NCI-H2196 treated with DMSO at 0.1 percent for 48 hours (cell line): ENCODE results near the gene TAS2R9.
"Not testable (repeated sequence)": the region's sequence is repeated elsewhere in the genome, so short reads cannot be mapped to it uniquely, and the experiment has no call there.

ENCODE experiments used
- DNase-seq: peaks from one replicate; lab custom pipeline; 2025; ENCODE audit not compliant: unreplicated experiment; lab: John Stamatoyannopoulos, UW

Gene TAS2R9, protein sequence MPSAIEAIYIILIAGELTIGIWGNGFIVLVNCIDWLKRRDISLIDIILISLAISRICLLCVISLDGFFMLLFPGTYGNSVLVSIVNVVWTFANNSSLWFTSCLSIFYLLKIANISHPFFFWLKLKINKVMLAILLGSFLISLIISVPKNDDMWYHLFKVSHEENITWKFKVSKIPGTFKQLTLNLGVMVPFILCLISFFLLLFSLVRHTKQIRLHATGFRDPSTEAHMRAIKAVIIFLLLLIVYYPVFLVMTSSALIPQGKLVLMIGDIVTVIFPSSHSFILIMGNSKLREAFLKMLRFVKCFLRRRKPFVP

DNA sequence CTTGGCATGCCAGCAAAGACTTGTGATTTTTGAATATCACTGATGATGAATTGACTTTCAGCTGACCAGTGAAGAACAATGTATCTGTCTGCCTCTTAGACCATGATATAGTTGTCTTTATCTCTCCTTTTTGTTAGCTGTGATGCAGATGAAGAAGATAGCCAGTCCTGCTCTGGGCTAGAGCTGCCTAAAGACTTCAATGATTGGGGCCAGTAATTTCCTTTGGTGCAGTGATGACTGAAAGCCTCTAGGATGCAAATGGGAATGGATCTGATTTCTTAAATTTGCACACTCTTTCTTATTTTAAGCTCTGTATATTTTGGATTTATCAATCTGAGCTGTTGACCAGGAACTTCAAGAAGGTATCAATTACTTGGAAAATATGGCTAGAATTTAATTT lies at the start of gene TAS2R9:
TSS of gene TAS2R9 (minus strand) at position 101 of the 400 bp plus-strand sequence. CDS start at position 8, 93 bp downstream.
- DNase-seq, result no peak

DNA sequence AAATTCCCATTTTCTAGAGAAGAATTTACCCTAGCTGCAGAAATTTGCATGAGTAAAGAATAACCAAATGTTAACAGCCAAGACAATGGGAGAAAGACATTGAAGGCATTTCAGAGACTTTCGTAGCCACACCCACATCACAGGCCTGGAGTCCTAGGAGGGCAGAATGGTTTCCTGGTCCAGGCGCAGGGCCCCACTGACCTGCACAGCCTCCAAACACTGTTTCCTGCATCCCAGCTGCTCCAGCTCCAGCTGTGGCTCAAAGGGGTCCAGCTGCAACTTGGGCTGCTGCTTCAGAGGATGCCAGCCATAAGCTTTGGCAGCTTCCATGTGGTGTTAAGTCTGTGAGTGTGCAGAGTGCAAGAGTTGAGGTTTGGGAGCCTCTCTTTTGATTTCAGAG lies 45.8 kb upstream of the TAS2R9 start:
- no peak for DNase-seq

DNA sequence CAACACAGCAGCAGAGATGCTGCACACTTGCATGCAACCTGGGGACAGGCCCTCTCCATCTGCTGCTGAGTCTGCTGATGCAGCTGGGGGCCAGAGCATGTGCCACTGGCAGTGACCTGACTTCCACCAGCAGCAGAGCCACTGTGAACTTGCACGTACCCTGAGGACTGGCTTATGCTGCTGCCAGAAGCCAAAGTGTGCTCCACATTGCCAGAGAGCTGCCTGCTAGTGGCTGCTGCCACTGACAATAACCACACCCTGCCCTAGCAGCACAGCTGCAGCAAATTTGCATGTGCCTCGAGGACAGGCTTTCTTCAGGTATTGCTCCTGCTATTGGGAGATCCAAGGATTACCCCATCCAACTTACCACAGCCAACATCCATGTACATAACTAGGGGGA lies 43.8 kb upstream of the TAS2R9 start:
- DNase-seq, result no peak

DNA sequence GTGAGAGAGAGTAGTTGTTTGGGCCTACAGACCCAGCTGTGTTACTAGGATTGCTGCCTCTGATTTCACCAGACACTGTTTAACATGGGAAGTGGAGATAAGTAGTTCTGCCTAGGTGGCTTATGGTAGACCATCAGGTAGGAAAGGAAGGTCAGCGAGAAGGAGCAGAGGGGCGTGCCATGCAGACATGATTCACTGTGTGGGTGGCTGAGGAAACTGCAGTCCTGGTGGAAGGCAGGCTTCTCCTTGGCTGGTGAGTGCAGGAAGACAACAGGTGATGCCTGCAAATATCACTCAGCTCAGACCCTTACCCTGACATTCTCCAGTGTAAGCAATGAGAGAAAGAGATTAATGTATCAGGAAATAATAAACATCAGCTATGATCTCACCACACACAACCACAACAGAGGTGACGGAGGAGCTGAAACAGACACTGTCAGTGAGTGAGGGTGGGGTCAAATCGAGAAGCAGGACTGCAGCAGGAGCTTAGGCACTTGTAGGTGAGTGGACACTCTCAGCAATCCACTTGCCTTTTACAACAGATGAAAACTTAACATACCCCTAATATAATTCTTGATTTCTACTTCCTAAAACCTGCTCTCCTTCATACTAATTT lies 41.4 kb upstream of the TAS2R9 start:
- DNase-seq, result no peak

DNA sequence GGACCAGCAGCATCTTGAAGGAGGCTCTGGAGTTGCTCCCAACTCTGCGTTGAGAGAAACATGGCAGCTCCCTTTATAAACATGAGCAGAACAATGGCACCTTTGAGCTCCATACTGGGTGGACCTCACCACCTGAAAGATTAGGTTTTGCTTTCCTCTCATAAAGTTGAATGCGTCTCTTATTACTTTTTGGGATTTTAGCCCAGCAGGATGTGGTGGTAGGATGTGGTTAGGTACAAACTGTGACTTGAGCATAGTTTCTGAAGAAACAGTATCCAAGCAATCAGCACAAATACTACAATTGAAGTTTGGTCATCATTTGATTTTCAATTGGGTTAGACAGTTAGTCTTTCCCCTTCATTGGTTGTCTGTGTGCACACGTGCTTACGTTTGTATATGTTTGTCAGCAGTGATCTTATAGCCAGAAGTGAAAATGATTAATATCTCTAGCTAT lies 39.5 kb upstream of the TAS2R9 start, which contains the start of gene PRR4:
TSS of gene PRR4 (minus strand) at position 51 of the 454 bp plus-strand sequence. CDS start at position 13, 38 bp downstream.
- no peak for DNase-seq

DNA sequence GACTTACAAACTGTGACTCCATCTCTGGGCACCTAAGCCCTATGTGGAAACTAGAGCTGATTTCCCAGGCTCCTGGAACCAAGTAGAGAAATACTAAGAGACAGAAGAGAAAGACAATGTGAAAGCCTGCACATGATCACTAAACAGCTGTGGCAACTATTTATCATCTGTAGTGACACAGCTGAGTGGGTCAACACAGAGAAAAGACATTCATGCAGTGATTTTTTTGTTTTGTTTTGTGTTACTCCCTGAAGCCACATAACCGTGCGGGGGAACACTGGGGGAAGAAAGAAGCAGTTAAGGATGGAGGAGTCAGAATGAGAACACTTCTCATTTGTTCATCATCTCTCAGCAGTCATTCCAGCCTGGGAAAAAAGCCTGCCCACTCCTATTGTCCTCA lies 37.8 kb upstream of the TAS2R9 start:
- no peak for DNase-seq

DNA sequence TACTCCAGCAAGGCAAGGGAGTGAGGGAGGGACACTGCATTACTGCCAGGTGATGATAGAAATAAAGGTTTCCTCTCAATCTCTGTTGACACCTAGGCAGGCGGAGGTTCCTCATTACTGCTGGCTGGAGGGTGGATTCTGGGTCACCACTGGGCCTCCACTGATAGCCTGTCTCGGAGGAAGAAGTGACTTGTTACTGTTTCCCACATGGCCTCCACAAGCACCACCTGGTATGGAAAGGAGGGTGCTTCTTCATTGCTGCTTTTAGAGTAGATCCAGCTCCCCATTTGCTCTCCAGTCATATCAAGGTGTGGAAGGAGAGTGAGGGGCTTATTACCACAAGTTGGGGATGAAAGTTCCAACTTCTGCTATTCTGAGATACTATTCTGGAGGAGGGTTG lies 32.9 kb upstream of the TAS2R9 start:
- DNase-seq, result no peak

DNA sequence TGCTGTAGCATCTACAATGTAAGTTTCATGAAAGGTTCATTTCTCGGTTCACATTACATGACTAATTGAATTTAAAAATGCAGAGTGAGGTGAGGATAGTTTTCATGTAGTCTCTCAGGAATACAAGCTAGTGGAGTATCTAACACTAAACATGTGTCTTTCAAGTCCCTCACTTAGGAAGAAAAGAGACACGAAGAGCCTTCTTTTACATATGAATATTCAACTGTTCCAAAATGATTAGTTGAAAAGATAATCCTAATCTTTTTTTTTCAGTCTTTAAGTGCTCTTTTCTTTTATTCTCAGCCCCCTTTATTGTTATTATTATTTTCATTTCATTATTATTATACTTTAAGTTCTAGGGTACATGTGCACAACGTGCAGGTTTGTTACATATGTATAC lies 28.5 kb upstream of the TAS2R9 start:
- no peak for DNase-seq

DNA sequence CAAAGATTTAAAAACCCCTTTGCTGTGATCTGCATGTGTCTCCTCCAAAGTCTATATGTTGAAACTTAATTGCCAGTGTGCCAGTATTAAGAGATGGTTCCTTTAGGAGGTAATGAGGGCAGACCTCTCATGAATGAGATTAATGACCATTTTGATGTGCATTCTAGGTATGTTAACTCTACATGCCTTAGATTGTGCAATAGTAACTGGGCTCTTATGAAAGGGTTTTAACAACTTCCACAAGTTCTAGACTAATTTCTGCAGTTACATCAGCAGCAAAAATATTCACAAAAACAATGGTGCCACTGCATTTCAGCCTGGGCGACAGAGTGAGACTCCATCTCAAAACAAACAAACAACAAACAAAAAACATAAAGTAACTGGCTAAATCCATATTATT lies 20.0 kb upstream of the TAS2R9 start:
- no peak for DNase-seq

DNA sequence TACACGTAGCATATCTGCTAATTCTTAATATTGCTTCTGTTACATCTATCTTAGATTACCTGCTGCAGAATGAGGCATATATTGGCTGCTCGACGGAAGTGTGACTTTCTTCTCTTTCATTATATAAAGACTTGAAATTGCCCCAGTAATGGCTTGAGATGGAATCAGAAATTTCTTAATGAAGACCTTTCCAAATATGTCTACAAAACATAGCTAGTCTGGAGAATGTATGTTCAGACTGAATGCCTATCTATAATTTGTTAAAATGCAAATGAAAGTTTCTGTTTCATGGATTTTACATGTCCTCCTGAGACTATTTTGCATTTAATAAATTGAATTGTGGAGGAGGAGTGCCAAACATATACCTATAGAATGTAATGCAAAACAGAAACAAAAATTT lies 16.3 kb upstream of the TAS2R9 start, which contains the start of gene TAS2R10:
TSS of gene TAS2R10 (minus strand) at position 101 of the 400 bp plus-strand sequence. CDS start at position 12, 89 bp downstream.
- DNase-seq, result no peak

DNA sequence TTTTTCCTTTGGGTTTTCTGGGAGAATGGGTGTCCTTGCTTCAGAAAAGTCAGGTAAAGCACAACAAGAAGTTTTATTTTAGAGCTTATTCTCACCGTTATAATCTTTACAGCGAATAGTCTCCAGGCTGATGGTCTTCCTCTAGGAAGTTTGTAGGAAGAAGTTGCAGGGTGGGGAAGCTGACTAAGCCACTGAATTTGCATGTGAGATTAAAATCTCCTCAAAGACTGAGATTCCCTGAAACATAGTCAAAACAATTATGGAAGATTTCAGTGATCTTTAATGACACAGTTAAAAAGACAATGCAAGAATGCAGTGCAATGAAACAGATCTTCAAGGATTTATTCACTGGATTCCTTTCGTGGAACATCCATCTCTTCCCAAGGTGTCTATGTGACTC lies 15.0 kb upstream of the TAS2R9 start:
- DNase-seq, result no peak

DNA sequence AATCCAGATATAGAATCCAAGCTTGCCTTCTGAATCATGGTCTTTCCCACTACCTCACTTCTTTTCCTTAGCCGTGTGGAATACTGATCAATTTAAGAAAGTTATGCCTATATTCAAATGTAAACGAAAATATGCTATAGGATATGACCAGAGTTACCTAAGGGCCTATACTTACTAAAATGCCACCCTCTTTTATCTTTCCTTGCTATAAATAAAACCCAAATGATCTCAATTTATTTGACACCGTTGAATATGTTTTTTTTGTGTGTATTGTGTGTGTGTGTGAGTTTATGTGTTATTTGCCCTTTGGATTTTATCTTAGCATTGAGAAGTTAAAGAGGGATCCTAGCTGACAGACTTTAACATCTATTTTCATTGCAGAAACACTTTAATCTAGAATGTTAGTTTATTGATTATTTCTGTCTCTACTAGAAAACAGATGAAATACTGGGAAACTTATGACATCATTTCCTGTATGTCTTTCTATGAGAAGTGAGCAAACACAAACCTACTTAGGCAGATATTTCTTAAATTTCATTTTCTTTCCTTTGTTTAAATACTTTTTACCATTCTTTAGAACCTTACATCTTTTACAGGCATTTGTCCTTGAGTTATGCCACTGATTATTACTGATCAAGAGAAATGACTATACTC lies 2.0 kb upstream of the TAS2R9 start:
- no peak for DNase-seq

DNA sequence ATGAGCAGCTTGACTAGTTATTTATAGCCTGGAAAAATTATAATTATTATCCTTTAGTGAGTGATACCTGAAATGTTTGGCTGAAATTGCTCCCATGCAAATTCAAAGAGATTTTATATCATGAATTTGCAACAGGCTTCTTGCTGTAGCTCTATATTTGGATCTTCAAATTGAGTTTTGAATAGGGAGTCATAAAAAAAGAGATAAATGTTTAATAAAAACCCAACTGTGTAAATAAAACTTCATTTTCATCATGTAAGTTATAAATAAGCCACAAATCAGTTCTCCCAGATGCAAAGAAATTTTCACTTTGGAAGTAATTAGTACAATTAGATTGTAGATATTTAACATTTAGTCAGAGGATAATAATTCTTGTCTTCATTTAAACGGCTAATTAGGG lies 2.8 kb downstream of the TAS2R9 start, which contains the start of gene TAS2R8:
TSS of gene TAS2R8 (minus strand) at position 101 of the 400 bp plus-strand sequence. CDS start 306 bp downstream, outside the sequence.
- no peak for DNase-seq

DNA sequence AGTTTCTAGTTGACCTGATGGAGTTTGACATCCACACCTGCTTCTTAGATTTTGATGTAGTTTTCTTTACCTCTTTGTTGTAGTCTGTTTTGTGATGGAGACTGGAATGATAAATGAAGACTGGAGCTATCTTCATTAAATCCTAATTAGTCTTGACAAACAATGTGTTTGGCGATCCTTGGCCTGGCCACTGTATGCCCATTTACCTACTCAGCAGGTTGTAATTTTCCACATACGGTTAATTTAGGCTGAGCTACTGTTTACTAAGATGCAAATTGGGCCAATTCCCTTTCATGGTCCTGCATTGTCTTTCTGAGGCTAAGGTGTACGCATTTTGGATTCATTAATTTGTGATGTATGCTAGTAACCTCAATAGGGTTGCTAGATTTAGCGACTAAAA lies 7.4 kb downstream of the TAS2R9 start, which contains the start of gene TAS2R7:
TSS of gene TAS2R7 (minus strand) at position 41 of the 400 bp plus-strand sequence. CDS start 57 bp downstream, outside the sequence.
- no peak for DNase-seq

DNA sequence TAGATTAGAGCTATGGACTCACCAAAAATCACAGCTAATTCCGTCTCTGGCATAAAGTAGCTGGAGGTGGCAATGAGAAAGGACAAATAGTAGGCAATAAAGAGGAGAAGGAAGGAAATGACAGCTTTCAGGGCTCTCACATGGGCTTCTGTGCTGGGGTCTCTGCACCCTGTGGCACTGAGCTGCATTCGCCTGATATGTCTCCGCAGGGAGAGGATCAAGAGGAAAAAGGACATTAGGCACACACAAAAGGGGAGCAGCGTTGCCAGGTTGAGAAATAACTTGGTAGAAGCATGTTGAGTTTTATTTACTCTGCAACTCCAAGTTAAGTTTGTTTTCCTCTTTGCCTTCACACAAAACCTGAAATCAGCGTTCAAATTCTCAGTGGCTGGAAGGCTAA lies 8.2 kb downstream of the TAS2R9 start:
- DNase-seq, result no peak

DNA sequence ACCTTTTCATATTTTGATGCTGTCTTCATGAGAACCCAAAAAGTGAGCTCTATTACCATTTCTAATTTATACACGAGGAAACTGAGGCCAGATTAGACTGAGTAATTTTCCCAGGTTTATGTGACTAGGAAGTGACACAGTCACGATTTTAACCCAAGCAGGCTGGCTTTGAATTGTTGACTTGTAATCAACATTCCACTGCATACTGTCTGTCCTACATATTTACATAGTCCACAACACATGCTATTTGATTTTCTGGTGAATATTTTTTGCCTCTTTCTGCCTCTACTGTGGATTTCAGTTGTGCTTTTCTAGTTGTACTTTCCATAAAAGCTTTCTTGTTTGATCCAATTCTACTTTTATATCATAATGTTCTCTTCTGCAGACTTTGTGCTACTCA lies 15.7 kb downstream of the TAS2R9 start:
- DNase-seq, result no peak

DNA sequence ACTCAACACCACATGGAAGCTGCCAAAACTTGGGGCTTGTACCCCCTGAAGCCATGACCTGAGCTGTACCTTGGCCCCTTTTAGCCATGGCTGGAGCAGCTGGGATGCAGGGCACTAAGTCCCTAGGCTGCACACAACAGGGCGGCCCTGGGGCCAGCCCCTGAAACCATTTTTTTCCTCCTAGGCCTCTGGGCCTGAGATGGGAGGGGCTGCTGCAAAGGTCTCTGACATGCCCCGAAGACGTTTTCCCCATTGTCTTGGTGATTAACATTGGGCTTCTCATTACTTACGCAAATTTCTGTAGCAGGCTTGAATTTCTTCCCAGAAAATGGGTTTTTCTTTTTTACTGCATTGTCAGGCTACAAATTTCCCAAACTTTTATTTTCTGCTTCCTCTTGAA lies 18.2 kb downstream of the TAS2R9 start:
- DNase-seq, result not testable (repeated sequence)

DNA sequence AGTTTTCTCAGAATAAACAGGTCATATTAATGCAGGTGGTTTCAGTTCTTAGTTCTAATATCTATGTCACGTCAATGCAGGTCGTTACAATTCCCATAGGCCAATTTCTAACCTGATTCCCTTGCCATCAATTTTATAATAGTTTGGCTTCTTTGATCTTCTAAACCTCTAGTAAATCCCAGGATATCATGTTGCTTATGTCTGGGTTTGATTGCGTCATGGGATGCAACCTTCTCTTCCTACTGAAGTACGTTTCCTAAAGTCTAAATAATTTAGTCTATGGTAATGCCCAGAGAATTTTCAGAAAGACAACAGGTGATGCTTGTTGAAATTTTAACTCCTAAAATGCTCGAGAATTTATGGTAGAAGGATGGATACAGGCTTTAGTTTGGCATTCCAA lies 26.7 kb downstream of the TAS2R9 start:
- DNase-seq, result no peak

DNA sequence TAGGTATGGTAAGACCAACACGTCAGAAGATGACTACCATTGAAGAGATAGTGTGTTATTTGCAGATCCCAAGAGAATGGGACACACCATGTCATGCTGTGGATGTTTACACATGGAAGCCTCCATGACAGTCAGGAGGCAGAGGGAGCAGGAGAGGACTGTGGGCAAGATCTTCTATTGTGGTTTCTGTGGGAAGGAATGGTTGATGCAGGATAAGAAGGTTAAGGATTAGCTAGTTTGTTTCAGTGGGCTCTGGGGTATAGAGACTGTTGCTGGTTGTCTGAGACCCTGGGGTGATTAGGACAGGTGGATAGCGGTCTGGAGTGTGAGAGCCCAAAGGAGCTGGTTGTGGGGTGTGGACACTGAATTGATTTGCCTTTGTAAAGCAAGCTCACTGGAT lies 30.9 kb downstream of the TAS2R9 start:
- DNase-seq, result no peak

DNA sequence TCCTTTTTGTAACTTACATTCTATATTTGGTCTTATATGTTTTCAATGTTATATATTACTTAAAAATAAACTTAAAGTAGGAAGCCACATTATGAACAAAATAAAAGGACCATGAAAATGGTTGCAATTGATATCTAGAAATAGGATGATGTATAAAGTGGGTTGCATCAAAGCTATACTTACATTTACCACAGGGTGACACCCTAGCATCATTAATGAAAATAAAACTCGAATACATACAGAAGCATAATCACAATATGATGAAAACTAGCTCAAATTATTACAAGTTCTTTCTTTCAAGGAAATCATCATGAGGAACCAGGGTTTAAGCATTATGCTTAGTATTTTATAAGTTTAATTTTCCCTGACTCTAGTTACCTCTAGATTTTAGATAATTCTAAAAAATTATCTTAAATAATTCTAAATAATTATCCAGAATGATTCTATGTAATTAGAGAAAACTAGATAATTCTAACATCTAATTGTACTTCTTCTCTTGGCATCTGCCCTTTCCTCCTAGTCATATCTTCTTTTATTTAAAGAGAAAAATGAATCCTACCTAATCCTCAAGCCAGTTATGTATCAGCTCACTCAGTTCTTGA lies 38.7 kb downstream of the TAS2R9 start:
- no peak for DNase-seq

DNA sequence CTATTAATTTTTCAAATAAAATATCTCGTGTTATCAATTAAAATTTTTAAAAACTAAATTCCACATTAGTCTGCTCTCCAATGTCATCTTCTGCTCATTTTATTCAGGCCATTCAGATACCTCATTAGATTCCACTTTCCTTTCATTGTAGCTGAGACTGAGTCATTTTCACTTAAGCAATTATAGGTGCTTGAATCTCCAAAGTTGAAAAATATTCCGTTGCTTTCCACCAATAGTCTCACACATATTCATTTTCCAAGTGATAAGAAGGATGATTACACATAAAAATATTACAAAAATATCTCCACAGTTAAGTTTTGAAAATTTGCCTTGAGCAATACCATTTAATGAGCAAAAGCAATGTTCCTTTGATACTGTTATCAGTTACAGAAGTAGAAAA lies 50.3 kb downstream of the TAS2R9 start:
- no peak for DNase-seq
